A549 treated with Mapracorat at 1 μM for 4 hours (cell line): Measurements from ENCODE around the gene OR2Z1. TPM values are rescaled to one million over a fixed set of nuclear protein-coding genes. Genes with fewer than 3 reads are reported as not detected.

ENCODE experiments used
- total RNA-seq: library from RNA; stranded (reverse); fragments of 200-300 nt; extraction: Qiagen RNA extraction; gene quantifications from 5 replicates; pipeline ENCODE4 v1.2.3, GENCODE V29; 2022

The OR2Z1 gene
- not detected in 5 replicates for total RNA-seq

GRCh38 chr19:8721334-8721733, at the start of gene OR2Z1:
Gene OR2Z1 (plus strand): TSS chr19:8721634. CDS start chr19:8731029, 9,395 bp downstream.

GRCh38 chr19:8698433-8699063, 22.9 kb upstream of the OR2Z1 start, which contains the start of gene ACTL9:
Gene ACTL9 (minus strand): TSS chr19:8698795. CDS start chr19:8698701, 94 bp downstream.

Other genes with a start within 250 kb of the OR2Z1 start
- 0.12 to 0.25 TPM (median 0.17 TPM) in 4 of 5 replicates, not detected in the other for gene PRAM1, start 219.0 kb upstream of the OR2Z1 start, total RNA-seq
- gene ZNF414, start 207.5 kb upstream of the OR2Z1 start, total RNA-seq: 16.7 to 18.6 TPM (median 17.0 TPM) in 5 replicates
- 0.16 to 0.48 TPM (median 0.24 TPM) in 5 replicates for gene MYO1F, start 144.2 kb upstream of the OR2Z1 start, total RNA-seq
- gene ADAMTS10, start 110.9 kb upstream of the OR2Z1 start, total RNA-seq: 8.4 to 14.6 TPM (median 12.2 TPM) in 5 replicates
- not detected in 5 replicates for gene NFILZ, start 91.0 kb upstream of the OR2Z1 start, total RNA-seq
- not detected in 5 replicates for gene ACTL9, start 22.8 kb upstream of the OR2Z1 start, total RNA-seq
- 5.0 to 6.8 TPM (median 6.2 TPM) in 5 replicates for gene ZNF558, start 110.7 kb downstream of the OR2Z1 start, total RNA-seq
- not detected in 5 replicates for gene MBD3L1, start 110.7 kb downstream of the OR2Z1 start, total RNA-seq